Panc1 (cell line): ENCODE data around the gene CRTC1. TPM values are rescaled to one million over a fixed set of nuclear protein-coding genes. Genes with fewer than 3 reads are reported as not detected.

ENCODE experiments used
- ATAC-seq: fragments of 200-7000 bp; cut with Tn5 transposase; 2 replicates; pipeline ENCODE4 v1.9.1; 2020; ENCODE audit warnings: mild to moderate bottlenecking, moderate library complexity
- BruUV-seq: library from RNA; stranded (reverse); fragments of 400-500 nt; replicated peaks from 2 replicates; lab custom pipeline; 2021; lab: Mats Ljungman, UMichigan
- CTCF ChIA-PET: fragments of 300-600 bp; sonication (Branson Sonifier 250); formaldehyde crosslinking; loops from one replicate; lab custom pipeline; 2022; ENCODE audit warnings: antibody characterized with exemption; lab: Charles Lee
- POLR2A ChIA-PET: fragments of 300-600 bp; sonication (Branson Sonifier 250); formaldehyde crosslinking; loops from one replicate; lab custom pipeline; 2022; ENCODE audit warnings: antibody characterized with exemption; lab: Charles Lee
- DNase-seq: peaks from one replicate; pipeline ENCODE4 v3.0.0-alpha.2; 2010; ENCODE audit warnings: low read depth, low spot score
- H3K27ac ChIP-seq: 2 replicates; pipeline ENCODE4 v1.5.1; 2011; ENCODE audit warnings: mild to moderate bottlenecking, low read length, inconsistent platforms
- H3K27me3 ChIP-seq: fragments of 200-500 bp; sonication (Bioruptor generic); 2 replicates; pipeline ENCODE4 v1.6.0; 2014; ENCODE audit warnings: low read length, inconsistent platforms; ENCODE audit not compliant: control insufficient read depth, insufficient read depth
- H3K36me3 ChIP-seq: fragments of 200-500 bp; sonication (Bioruptor generic); 2 replicates; pipeline ENCODE4 v1.5.1; 2014; ENCODE audit warnings: inconsistent platforms, mild to moderate bottlenecking, low read length, moderate library complexity; ENCODE audit not compliant: control insufficient read depth, insufficient read depth
- H3K4me1 ChIP-seq: 2 replicates; pipeline ENCODE4 v1.5.1; 2011; ENCODE audit warnings: inconsistent platforms, mild to moderate bottlenecking, low read length, moderate library complexity; ENCODE audit not compliant: control insufficient read depth, insufficient read depth
- H3K4me3 ChIP-seq, 2 experiments: 2 replicates each; pipeline ENCODE4 v1.5.1; 2011 to 2012; ENCODE audit warnings: low read depth in 2 of 2, low read length in 2 of 2, mild to moderate bottlenecking in 2 of 2, inconsistent platforms in 1 of 2, moderate library complexity in 1 of 2
- H3K9me3 ChIP-seq: fragments of 200-500 bp; sonication (Bioruptor generic); 2 replicates; pipeline ENCODE4 v1.5.1; 2014; ENCODE audit warnings: low read depth, mild to moderate bottlenecking, inconsistent platforms, low read length, moderate library complexity; ENCODE audit not compliant: control insufficient read depth, insufficient read depth
- CTCF ChIP-seq: fragments of 450-650 bp; IDR thresholded peaks from 2 replicates; pipeline ENCODE4 v1.5.1; 2017; ENCODE audit warnings: mild to moderate bottlenecking
- POLR2AphosphoS5 ChIP-seq: IDR thresholded peaks from 2 replicates; pipeline ENCODE4 v1.6.1; 2012; ENCODE audit warnings: mild to moderate bottlenecking, low read depth, low read length, moderate library complexity
- REST ChIP-seq, 2 experiments: IDR thresholded peaks; 2 replicates each; pipeline ENCODE4 v1.6.1; 2011 to 2012; ENCODE audit warnings: low read depth in 2 of 2, control low read depth in 1 of 2, low read length in 1 of 2, mild to moderate bottlenecking in 1 of 2, moderate library complexity in 1 of 2; ENCODE audit not compliant: insufficient read depth in 1 of 2
- SIN3A ChIP-seq: IDR thresholded peaks from 2 replicates; pipeline ENCODE4 v1.6.1; 2012; ENCODE audit warnings: low read depth, mild to moderate bottlenecking, low read length, moderate library complexity, borderline replicate concordance; ENCODE audit not compliant: insufficient read depth
- TCF7L2 ChIP-seq: IDR thresholded peaks from 2 replicates; pipeline ENCODE4 v1.6.1; 2011; ENCODE audit warnings: mild to moderate bottlenecking, low read depth, low read length, inconsistent platforms
- in situ Hi-C: cut with HindIII; loops from 2 replicates; pipeline ENCODE4 v1.10.0; 2016; ENCODE audit warnings: low sequenced_read_pairs, low pct_unique_long_range_greater_than_20kb
- intact Hi-C: fragments of 100-400 bp; cut with micrococcal nuclease; formaldehyde crosslinking; loops from one replicate; pipeline ENCODE4 v1.10.0; 2022; ENCODE audit not compliant: unreplicated experiment
- total RNA-seq: library from RNA; stranded (reverse); gene quantifications from one replicate; pipeline ENCODE4 v1.2.1, GENCODE V29; 2021; ENCODE audit not compliant: unreplicated experiment

The CRTC1 gene
- total RNA-seq, 1 experiment from 2014 or later: 18.2 TPM

- BruUV-seq: no TSS peak
- Histone ChIP-seq H3K4me1 (no peaks in the 10 kb centered on the region), H3K27me3 (no peaks in the 10 kb centered on the region), H3K27ac (no peak overlapping the region), H3K4me3 (no peak overlapping the region), H3K36me3 (no peaks in the 10 kb centered on the region), H3K9me3 (no peaks in the 10 kb centered on the region)
- TF ChIP-seq REST (IDR thresholded peaks at IDR 0.05; ENCODE audit: insufficient read depth in 1 of 2, low read depth in 2 of 2, low read length in 1 of 2) (no peak), TCF7L2 (no peak), POLR2AphosphoS5 (no peak), SIN3A (no peak), CTCF (no peak)
- in situ Hi-C loops (no loop called here), intact Hi-C loops (no loop called here)
- CTCF ChIA-PET: no interaction called here
- no peak for DNase-seq
- POLR2A ChIA-PET: no interaction called here
- 0 out of 2 replicates have a peak, but pooled peaks have one; percentile 40 for ATAC-seq
Measured at GRCh38 chr19:18730885-18731513, 47.5 kb downstream of the CRTC1 start.

- no peak for DNase-seq
- Histone ChIP-seq H3K9me3 (no peaks in the 10 kb centered on the region), H3K4me1 (no peaks in the 10 kb centered on the region), H3K4me3 (no peak overlapping the region), H3K36me3 (no peaks in the 10 kb centered on the region), H3K27me3 (no peaks in the 10 kb centered on the region), H3K27ac (no peak overlapping the region)
- no TSS peak for BruUV-seq
- CTCF ChIA-PET: no interaction called here
- intact Hi-C loops (no loop called here), in situ Hi-C loops (no loop called here)
- ATAC-seq: no peak
- TF ChIP-seq CTCF (no peak), TCF7L2 (no peak), POLR2AphosphoS5 (no peak), REST (IDR thresholded peaks at IDR 0.05; ENCODE audit: insufficient read depth in 1 of 2, low read depth in 2 of 2, low read length in 1 of 2) (no peak), SIN3A (no peak)
- POLR2A ChIA-PET: no interaction called here
Measured at GRCh38 chr19:18731562-18732008, 48.1 kb downstream of the CRTC1 start.
